Neural cell (in vitro differentiated cells): Measurements from ENCODE around the gene ACTN1.

Experiments used
- CTCF ChIP-seq: fragments of 450-650 bp; IDR thresholded peaks from 2 replicates; pipeline ENCODE4 v1.5.1; 2014; ENCODE audit warnings: antibody characterized with exemption, mild to moderate bottlenecking, moderate library complexity; ENCODE audit not compliant: poor library complexity, severe bottlenecking
- EZH2 ChIP-seq: fragments of 200-600, 300-800 bp; shearing (Covaris generic), sonication (generic); IDR thresholded peaks from 2 replicates; pipeline ENCODE4 v1.6.1; 2014; ENCODE audit warnings: antibody characterized with exemption, low read length, borderline replicate concordance, mild to moderate bottlenecking; ENCODE audit not compliant: insufficient read depth, poor library complexity, severe bottlenecking

GRCh38 chr14:68924186-68925158 is 54.6 kb downstream of the ACTN1 start:
- TF ChIP-seq EZH2, result no peak
- no peak for TF ChIP-seq CTCF
